ENCODE measurements around the gene ACSF3.

The ACSF3 gene

GRCh38 chr16:89114159-89114981, 20.7 kb downstream of the ACSF3 start:
- peak; percentile 14 for DNase-seq

- DNase-seq: peak; percentile 94
Measured at GRCh38 chr16:89115216-89115861, 21.7 kb downstream of the ACSF3 start.

- DNase-seq: no peak
Measured at GRCh38 chr16:89116341-89117226, 22.9 kb downstream of the ACSF3 start.

- no peak for DNase-seq
Measured at GRCh38 chr16:89117227-89117974, 23.7 kb downstream of the ACSF3 start.

GRCh38 chr16:89117975-89118289, 24.3 kb downstream of the ACSF3 start:
- DNase-seq: no peak

- DNase-seq: no peak
Measured at GRCh38 chr16:89118361-89119165, 24.9 kb downstream of the ACSF3 start.

GRCh38 chr16:89119166-89119621, 25.5 kb downstream of the ACSF3 start:
- DNase-seq: no peak

- no peak for DNase-seq
Measured at GRCh38 chr16:89119661-89120141, 26.0 kb downstream of the ACSF3 start.

- DNase-seq: no peak
Measured at GRCh38 chr16:89120281-89120680, 26.6 kb downstream of the ACSF3 start.

GRCh38 chr16:89120921-89121351, 27.3 kb downstream of the ACSF3 start:
- no peak for DNase-seq

- no peak for DNase-seq
Measured at GRCh38 chr16:89121691-89122321, 28.2 kb downstream of the ACSF3 start.

- DNase-seq: peak; percentile 76
Measured at GRCh38 chr16:89122322-89122851, 28.7 kb downstream of the ACSF3 start.

- no peak for DNase-seq
Measured at GRCh38 chr16:89123001-89123830, 29.6 kb downstream of the ACSF3 start.

GRCh38 chr16:89123831-89124100, 30.1 kb downstream of the ACSF3 start:
- no peak for DNase-seq

- no peak for DNase-seq
Measured at GRCh38 chr16:89129378-89129777, 35.7 kb downstream of the ACSF3 start.

- DNase-seq: no peak
Measured at GRCh38 chr16:89130448-89130847, 36.8 kb downstream of the ACSF3 start.

- no peak for DNase-seq
Measured at GRCh38 chr16:89131783-89132182, 38.1 kb downstream of the ACSF3 start.

- no peak for DNase-seq
Measured at GRCh38 chr16:89132194-89133005, 38.7 kb downstream of the ACSF3 start.

- no peak for DNase-seq
Measured at GRCh38 chr16:89133457-89134127, 39.9 kb downstream of the ACSF3 start.
